Stimulated activated CD4-positive, alpha-beta T cell treated with anti-CD3 and anti-CD28 coated beads, TNF-alpha, amount 100 ng/mL, for 24 hours (primary cell): Measurements from ENCODE around the gene CTSA.

Experiments
- DNase-seq, 3 experiments: peaks; one replicate each; pipeline ENCODE4 v3.0.0-alpha.2; 2020; ENCODE audit warnings: low read depth in 3 of 3

CTSA gene

DNA sequence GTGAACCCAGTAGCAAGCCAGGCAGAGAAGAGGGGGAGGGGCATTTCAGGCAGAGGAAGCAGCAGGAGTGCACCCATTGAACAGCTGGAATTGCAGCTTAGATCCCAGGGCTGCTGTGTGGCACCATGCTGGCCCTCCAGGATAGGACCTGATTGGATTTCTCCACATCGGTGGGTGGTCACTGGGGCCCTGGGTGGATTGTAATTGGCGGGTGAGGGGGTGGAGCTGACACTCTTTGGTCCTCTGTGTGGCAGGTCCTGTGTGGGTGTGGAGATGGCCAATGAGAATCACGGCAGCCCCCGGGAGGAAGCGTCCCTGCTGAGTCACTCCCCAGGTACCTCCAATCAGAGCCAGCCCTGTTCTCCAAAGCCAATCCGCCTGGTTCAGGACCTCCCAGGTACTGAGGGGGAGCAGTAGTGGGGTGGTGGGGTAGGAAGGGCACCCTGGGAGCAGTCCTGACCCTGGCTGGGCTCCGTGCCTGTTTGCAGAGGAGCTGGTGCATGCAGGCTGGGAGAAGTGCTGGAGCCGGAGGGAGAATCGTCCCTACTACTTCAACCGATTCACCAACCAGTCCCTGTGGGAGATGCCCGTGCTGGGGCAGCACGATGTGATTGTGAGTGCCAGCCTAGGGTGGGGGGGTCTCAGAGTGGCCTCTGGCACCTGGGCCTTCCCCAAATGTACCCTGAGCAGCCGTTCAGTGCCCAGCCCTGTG, 47.7 kb downstream of the CTSA start:
- no peak for DNase-seq

DNA sequence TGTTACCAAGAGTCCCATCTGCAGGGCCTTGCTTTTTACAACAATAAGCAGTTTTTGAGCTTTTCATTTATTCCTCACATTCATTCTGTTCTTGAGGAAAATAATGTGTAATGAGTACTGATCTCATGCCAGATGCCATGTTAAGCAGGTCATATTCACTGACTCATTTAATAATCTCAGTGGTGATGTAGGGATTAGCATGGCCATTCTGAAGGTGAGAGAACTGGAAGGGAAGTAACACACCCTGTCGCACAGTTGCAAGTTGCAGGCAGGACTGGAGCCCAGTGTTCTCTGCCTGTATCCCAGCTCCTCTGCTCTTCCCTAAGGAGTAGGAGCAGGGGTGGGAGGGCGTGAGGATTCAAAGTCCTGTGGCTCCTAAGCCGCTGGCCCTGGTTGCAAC, 48.9 kb downstream of the CTSA start:
- DNase-seq, result no peak

DNA sequence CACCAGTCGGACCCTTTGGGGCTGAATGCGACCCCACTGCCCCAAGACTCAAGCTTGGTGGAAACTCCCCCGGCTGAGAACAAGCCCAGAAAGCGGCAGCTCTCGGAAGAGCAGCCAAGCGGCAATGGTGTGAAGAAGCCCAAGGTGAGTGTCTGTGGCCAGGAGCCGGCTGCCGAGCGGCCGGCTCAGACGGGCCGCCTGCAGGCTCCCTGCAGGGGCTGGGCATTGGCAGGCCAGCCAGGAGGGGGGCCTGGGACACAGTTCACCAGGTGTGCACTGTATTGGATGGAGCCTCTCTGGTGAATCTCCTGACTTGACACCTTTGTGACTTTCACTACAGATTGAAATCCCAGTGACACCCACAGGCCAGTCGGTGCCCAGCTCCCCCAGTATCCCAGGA, 49.3 kb downstream of the CTSA start:
- DNase-seq, result no peak

DNA sequence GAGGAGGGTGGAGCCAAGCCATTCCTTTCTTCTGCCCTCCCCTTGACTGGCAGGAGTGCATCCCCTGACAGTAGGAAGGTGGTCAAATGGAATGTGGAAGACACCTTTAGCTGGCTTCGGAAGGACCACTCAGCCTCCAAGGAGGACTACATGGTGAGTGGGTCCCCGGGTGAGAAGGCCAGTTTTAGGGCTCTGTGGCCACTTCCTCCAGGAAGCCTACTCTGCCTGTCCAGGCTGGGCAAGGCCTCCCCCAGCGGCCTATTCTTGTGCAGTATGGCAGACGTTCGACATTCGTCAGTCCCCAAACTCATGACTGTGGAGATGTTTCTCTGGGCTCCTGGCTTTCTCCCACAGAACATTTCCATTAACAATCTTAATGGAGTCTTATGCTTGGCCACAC, 52.5 kb downstream of the CTSA start:
- no peak for DNase-seq

DNA sequence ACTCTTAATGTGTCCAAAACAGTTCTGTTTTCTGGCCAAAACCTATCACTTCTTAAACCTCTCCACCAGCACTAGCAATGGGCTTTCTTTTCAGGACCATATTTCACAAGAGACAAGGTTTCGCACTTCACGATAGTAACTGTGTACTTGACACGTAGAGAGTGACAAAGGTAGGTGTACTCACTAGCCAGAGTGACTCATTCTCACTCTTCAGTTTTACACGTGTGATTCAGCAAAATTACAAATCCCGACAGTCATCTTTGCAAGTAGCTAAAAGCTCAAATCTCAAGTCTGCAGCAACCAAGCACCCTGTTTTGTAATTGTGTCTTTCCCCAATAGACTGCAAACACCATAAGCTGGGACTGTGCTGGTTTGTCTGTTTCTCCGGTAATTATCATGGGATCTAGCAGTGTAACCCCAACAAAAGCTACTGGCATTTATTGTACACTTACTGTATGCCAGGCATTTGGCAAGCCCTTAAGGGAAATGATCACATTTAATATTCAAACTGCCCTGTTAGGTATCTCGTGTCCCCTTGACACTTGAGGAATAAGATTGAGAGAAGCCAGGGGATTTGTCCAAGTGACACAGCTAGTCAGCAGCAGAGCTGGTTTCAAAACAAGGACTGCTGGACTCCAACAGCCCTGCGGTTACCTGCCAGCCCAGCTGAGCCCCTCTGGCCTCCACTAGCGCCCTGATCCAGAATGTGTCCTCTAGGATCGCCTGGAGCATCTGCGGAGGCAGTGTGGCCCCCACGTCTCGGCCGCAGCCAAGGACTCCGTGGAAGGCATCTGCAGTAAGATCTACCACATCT, 53.2 kb downstream of the CTSA start:
- DNase-seq, result no peak

DNA sequence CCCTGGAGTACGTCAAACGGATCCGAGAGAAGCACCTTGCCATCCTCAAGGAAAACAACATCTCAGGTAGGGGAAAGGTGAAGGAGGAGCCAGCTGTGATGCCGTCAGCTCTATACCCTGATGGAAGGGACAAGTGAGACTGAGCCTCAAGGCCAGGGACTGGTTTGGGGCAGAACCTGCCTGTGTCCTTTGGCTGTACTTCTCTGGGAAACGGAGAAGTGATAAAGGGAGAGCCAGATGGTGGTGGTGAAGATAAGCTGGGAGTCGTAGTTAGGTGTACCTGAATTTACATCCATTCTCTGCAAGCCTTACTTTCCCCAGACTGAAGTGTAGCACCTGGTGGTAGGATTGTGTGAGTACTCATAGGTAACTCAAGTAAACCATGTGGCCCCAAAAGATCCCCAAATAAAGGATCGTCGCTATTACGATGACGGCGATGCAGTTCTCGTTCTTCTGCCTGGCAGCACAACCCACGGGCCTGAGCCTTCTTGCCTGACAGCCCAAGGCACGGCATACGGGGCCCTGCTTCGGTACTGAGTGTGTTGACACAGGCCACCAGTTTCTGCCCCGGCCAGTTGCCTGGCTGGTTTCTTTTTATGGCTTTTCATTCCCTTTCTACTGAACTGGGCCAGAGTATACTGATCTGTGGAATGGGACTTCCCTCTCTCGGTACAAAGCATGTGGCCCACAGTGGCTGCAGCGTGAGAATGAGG, 54.0 kb downstream of the CTSA start:
- DNase-seq, result no peak

DNA sequence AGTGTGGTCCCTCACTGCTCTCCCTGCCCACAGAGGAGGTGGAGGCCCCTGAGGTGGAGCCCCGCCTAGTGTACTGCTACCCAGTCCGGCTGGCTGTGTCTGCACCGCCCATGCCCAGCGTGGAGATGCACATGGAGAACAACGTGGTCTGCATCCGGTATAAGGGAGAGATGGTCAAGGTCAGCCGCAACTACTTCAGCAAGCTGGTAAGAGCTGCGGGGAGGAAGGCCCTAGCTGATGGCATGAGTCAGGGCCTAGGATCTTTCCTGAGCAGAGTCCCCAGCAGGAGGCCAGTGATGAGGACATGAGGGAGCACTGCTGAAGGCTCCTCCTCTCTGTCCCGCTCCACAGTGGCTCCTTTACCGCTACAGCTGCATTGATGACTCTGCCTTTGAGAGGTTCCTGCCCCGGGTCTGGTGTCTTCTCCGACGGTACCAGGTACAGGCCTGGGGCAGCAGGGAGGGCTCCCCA, 54.6 kb downstream of the CTSA start:
- no peak for DNase-seq

DNA sequence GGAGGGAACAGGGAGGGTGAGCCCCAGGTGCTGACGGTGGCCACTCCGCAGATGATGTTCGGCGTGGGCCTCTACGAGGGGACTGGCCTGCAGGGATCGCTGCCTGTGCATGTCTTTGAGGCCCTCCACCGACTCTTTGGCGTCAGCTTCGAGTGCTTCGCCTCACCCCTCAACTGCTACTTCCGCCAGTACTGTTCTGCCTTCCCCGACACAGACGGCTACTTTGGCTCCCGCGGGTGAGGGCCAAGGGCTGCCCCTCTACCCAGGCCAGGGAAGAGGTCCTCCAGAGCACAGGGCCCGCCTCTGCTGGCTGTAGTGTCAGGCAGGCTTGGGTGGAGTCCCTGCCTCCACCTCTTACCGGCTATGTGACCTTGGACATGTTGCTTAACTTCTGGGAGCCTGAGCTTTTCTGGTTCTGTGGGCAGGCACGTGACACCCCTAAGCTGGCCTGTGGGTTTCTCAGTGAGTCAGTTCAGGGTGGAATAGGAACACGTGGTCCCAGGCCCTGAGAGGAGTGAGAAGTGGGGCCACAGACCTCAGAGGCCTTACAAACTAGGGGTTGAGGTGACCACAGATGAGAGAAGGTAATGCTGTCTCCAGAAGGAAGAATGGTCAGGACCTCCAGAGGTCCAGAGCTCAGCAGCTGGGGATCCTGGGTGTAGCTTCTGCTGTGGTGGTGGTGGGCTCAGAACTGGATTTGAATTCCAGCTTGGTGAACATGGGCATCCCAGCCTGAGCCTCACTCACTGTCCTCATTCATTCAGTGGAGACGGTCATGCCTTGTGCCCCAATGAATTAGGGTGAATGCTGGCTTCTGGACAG, 55.2 kb downstream of the CTSA start:
- no peak for DNase-seq

DNA sequence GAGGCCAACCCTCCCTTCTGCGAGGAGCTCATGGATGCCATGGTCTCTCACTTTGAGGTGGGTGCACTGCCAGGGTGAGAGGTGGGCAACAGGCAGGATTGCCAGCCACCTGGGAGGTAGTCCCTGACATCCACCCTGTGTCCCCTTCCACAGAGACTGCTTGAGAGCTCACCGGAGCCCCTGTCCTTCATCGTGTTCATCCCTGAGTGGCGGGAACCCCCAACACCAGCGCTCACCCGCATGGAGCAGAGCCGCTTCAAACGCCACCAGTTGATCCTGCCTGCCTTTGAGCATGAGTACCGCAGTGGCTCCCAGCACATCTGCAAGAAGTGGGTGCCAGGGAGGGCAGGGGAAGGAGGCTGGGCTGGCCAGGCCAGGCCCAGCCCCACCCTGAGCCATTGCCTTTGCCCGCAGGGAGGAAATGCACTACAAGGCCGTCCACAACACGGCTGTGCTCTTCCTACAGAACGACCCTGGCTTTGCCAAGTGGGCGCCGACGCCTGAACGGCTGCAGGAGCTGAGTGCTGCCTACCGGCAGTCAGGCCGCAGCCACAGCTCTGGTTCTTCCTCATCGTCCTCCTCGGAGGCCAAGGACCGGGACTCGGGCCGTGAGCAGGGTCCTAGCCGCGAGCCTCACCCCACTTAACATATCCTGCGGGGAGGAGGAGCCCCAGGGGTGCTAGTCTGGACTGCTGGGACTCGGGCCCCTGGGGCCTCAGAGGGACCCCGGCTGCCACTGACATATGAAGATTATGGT, 56.2 kb downstream of the CTSA start:
- DNase-seq, result no peak

DNA sequence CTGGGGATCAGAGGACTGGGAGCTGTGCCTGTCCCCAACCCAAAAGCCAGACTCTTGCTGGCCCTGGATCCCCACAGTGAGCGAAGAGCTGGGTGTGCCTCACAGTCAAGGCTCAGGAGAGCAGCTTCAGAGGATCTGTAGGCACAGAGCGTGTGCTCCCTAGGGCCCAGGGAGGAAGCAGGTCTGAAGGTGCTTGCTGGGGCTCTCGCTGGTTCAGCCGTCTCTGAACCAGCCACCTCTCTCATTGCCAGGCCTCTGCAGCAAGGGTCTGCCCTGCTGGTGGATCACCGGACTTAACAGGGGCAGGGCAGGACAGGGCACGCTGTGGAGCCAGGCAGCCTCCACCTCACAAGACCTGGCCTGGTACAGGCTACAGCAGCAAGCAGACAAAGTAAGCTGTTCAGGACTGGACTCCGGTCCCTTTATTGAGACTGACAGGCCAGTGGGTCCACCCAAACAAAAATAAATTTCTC, 57.2 kb downstream of the CTSA start:
- DNase-seq, result no peak
